GM23248 (cell line): ENCODE results near the gene SNX32. TPM values are rescaled to one million over a fixed set of nuclear protein-coding genes. Genes with fewer than 3 reads are reported as not detected.
A peak's percentile ranks its signal among the peaks of the same experiment; 100 is the strongest.

Experiments used
- DNase-seq: peaks from one replicate; pipeline ENCODE4 v3.0.0-alpha.2; 2015
- H2AFZ ChIP-seq: fragments of 200-600 bp; sonication (generic); 2 replicates; pipeline ENCODE4 v1.6.1; 2016; ENCODE audit warnings: antibody characterized with exemption
- H3F3A ChIP-seq: fragments of 200-600 bp; sonication (generic); 2 replicates; pipeline ENCODE4 v1.6.1; 2016; ENCODE audit warnings: mild to moderate bottlenecking, antibody characterized with exemption, mixed run types; ENCODE audit not compliant: insufficient read depth
- H3K27ac ChIP-seq: fragments of 200-600 bp; sonication (generic); 2 replicates; pipeline ENCODE4 v1.5.1; 2016; ENCODE audit warnings: mild to moderate bottlenecking
- H3K27me3 ChIP-seq: fragments of 200-600 bp; sonication (generic); replicated peaks from 2 replicates; pipeline ENCODE4 v1.6.1; 2016; ENCODE audit warnings: mild to moderate bottlenecking; ENCODE audit not compliant: insufficient read depth
- H3K36me3 ChIP-seq: fragments of 200-600 bp; sonication (generic); 2 replicates; pipeline ENCODE4 v1.6.1; 2016; ENCODE audit warnings: low read depth, mild to moderate bottlenecking
- H3K4me1 ChIP-seq: fragments of 200-600 bp; sonication (generic); 2 replicates; pipeline ENCODE4 v1.6.1; 2016; ENCODE audit warnings: mild to moderate bottlenecking; ENCODE audit not compliant: insufficient read depth
- H3K4me2 ChIP-seq: fragments of 200-600 bp; sonication (generic); one replicate; pipeline ENCODE4 v1.6.1; 2016; ENCODE audit warnings: mild to moderate bottlenecking; ENCODE audit not compliant: unreplicated experiment
- H3K4me3 ChIP-seq: fragments of 200-600 bp; sonication (generic); 2 replicates; pipeline ENCODE4 v1.5.1; 2016; ENCODE audit warnings: mild to moderate bottlenecking
- H3K79me2 ChIP-seq: fragments of 200-600 bp; sonication (generic); 2 replicates; pipeline ENCODE4 v1.6.1; 2016; ENCODE audit warnings: mild to moderate bottlenecking; ENCODE audit not compliant: insufficient read depth
- H3K9ac ChIP-seq: fragments of 200-600 bp; sonication (generic); 2 replicates; pipeline ENCODE4 v1.6.1; 2016; ENCODE audit warnings: mild to moderate bottlenecking
- H3K9me2 ChIP-seq: fragments of 200-600 bp; sonication (generic); 2 replicates; pipeline ENCODE4 v1.6.1; 2016; ENCODE audit warnings: mixed run types, mild to moderate bottlenecking, moderate library complexity; ENCODE audit not compliant: insufficient read depth
- H3K9me3 ChIP-seq: fragments of 200-600 bp; sonication (generic); one replicate; pipeline ENCODE4 v1.6.1; 2017; ENCODE audit warnings: low read depth
- H4K20me1 ChIP-seq: fragments of 200-600 bp; sonication (generic); 2 replicates; pipeline ENCODE4 v1.6.0; 2016; ENCODE audit not compliant: insufficient read depth
- EZH2 ChIP-seq: fragments of 200-600 bp; sonication (generic); IDR thresholded peaks from 2 replicates; pipeline ENCODE4 v1.6.1; 2018; ENCODE audit warnings: antibody characterized with exemption, mild to moderate bottlenecking; ENCODE audit not compliant: insufficient read depth, poor library complexity, severe bottlenecking
- EZH2phosphoT487 ChIP-seq: fragments of 200-600 bp; sonication (generic); IDR thresholded peaks from 2 replicates; pipeline ENCODE4 v1.6.1; 2018; ENCODE audit warnings: antibody characterized with exemption, moderate library complexity, mild to moderate bottlenecking, low read depth; ENCODE audit not compliant: insufficient read depth
- WGBS, 2 experiments: methylation state at CpG; one replicate each; pipeline ENCODE4 v1.1.6; 2015 to 2017; ENCODE audit warnings: low lambda C conversion rate in 2 of 2, low coverage in 1 of 2; ENCODE audit errors: missing lambda C conversion rate in 2 of 2; 5-methylcytosine and 5-hydroxymethylcytosine counted together
- in situ Hi-C: fragments of 300-500 bp; cut with MboI; formaldehyde crosslinking; loops from 2 replicates; pipeline ENCODE4 v1.15.0; 2020
- polyA plus RNA-seq: library from polyadenylated mRNA; unstranded; fragments of >200 nt; fragmentation: Nextera tagmentation; extraction: Ambion mirVana; gene quantifications from 2 replicates; pipeline ENCODE4 v1.2.1, GENCODE V29; 2016
- total RNA-seq: library from RNA; depleted of rRNA; stranded (reverse); fragments of >200 nt; shearing (Covaris generic); gene quantifications from 2 replicates; pipeline ENCODE4 v1.2.3, GENCODE V29; 2014

Gene SNX32
- total and polyA plus RNA-seq, 2 experiments from 2014 or later: 0.51 TPM; not detected in 1

- in situ Hi-C loops: no loop called here
- Histone ChIP-seq H3K9ac (no peak overlapping the region), H3K9me2 (no peaks in the 10 kb centered on the region), H3K27ac (no peak overlapping the region), H3K4me3 (no peak overlapping the region), H4K20me1 (no peaks in the 10 kb centered on the region), H3K27me3 (no peaks in the 10 kb centered on the region), H3F3A (no peaks in the 10 kb centered on the region), H3K36me3 (no peaks in the 10 kb centered on the region), H3K4me2 (no peak overlapping the region), H3K4me1 (no peaks in the 10 kb centered on the region), H3K79me2 (no peaks in the 10 kb centered on the region), H3K9me3 (no peaks in the 10 kb centered on the region), H2AFZ (no peak overlapping the region)
- no peak for DNase-seq
- 88 to 91% methylated on average over 16 of the region's 16 CpGs for WGBS, 2 experiments
- TF ChIP-seq EZH2phosphoT487 (no peak), EZH2 (no peak)
Measured at GRCh38 chr11:65814986-65815565, 18.7 kb upstream of the SNX32 start.

GRCh38 chr11:65816696-65817095 is 17.1 kb upstream of the SNX32 start:
- no peak for TF ChIP-seq EZH2
- no peak for TF ChIP-seq EZH2phosphoT487
- H2AFZ ChIP-seq: no peak overlapping the region
- in situ Hi-C loops: no loop called here
- no peaks in the 10 kb centered on the region for H3K9me2 ChIP-seq
- no peaks in the 10 kb centered on the region for H4K20me1 ChIP-seq
- no peaks in the 10 kb centered on the region for H3F3A ChIP-seq
- no peaks in the 10 kb centered on the region for H3K36me3 ChIP-seq
- DNase-seq: no peak
- no peaks in the 10 kb centered on the region for H3K79me2 ChIP-seq
- H3K4me2 ChIP-seq: no peak overlapping the region
- H3K4me1 ChIP-seq: no peaks in the 10 kb centered on the region
- H3K9me3 ChIP-seq: no peaks in the 10 kb centered on the region
- 97 to 100% methylated on average over 3 of the region's 3 CpGs for WGBS, 2 experiments
- no peak overlapping the region for H3K9ac ChIP-seq
- H3K27ac ChIP-seq: no peak overlapping the region
- no peaks in the 10 kb centered on the region for H3K27me3 ChIP-seq
- H3K4me3 ChIP-seq: no peak overlapping the region

GRCh38 chr11:65817312-65817834 is 16.4 kb upstream of the SNX32 start:
- peak overlapping the region; percentile 82 for H3K9ac ChIP-seq
- H3K27me3 ChIP-seq: no peaks in the 10 kb centered on the region
- H3K4me3 ChIP-seq: peak overlapping the region; percentile 85
- in situ Hi-C loops: no loop called here
- peak overlapping the region; percentile 96 for H2AFZ ChIP-seq
- no peaks in the 10 kb centered on the region for H3F3A ChIP-seq
- peak overlapping the region; percentile 94 for H3K4me2 ChIP-seq
- H4K20me1 ChIP-seq: no peaks in the 10 kb centered on the region
- TF ChIP-seq EZH2phosphoT487 (no peak), EZH2 (no peak)
- no peak for DNase-seq
- peak overlapping the region; percentile 30; the same call in 1 of the 2 replicates for H3K27ac ChIP-seq
- no peaks in the 10 kb centered on the region for H3K79me2 ChIP-seq
- no peaks in the 10 kb centered on the region for H3K9me2 ChIP-seq
- no peaks in the 10 kb centered on the region for H3K9me3 ChIP-seq
- H3K4me1 ChIP-seq: no peaks in the 10 kb centered on the region
- 60 to 64% methylated on average over 5 of the region's 5 CpGs for whole genome bisulfite sequencing, 2 experiments
- H3K36me3 ChIP-seq: no peaks in the 10 kb centered on the region

GRCh38 chr11:65817835-65818680 is 15.7 kb upstream of the SNX32 start:
- in situ Hi-C loops: no loop called here
- H3K27ac ChIP-seq: peak overlapping the region; percentile 30; the same call in 1 of the 2 replicates

More at GRCh38 chr11:65817835-65818680, 15.7 kb upstream of the SNX32 start:
- Histone ChIP-seq H3K9ac (peak overlapping the region; percentile 82), H4K20me1 (no peaks in the 10 kb centered on the region), H3K36me3 (no peaks in the 10 kb centered on the region), H3K9me2 (no peaks in the 10 kb centered on the region), H3K4me1 (no peaks in the 10 kb centered on the region), H3K4me3 (peak overlapping the region; percentile 85), H3K4me2 (peak overlapping the region; percentile 94), H3F3A (no peaks in the 10 kb centered on the region), H3K9me3 (no peaks in the 10 kb centered on the region), H3K79me2 (no peaks in the 10 kb centered on the region), H2AFZ (peak overlapping the region; percentile 96), H3K27me3 (no peaks in the 10 kb centered on the region)
- no peak for TF ChIP-seq EZH2
- TF ChIP-seq EZH2phosphoT487: no peak
- DNase-seq: peak; percentile 90
- WGBS, 2 experiments: 5% methylated on average over 55 to 69 of the region's 74 CpGs
